Subcutaneous abdominal adipose tissue (tissue), 5 donors: Measurements from ENCODE around the gene KRT84.

Experiments used
- H3K27ac ChIP-seq: one replicate; pipeline ENCODE4 v1.7.0; 2013; ENCODE audit warnings: low read depth, mild to moderate bottlenecking, inconsistent platforms, low read length, moderate library complexity
- H3K27me3 ChIP-seq, 5 donors: one replicate each; pipeline ENCODE4 v1.7.0; 2013; ENCODE audit warnings: low read length in 5 of 5, inconsistent platforms in 1 of 5; ENCODE audit not compliant: control insufficient read depth in 5 of 5, insufficient read depth in 4 of 5
- H3K36me3 ChIP-seq, 5 donors: one replicate each; pipeline ENCODE4 v1.7.0; 2013; ENCODE audit warnings: low read length in 5 of 5; ENCODE audit not compliant: control insufficient read depth in 5 of 5, insufficient read depth in 5 of 5
- H3K4me1 ChIP-seq, 5 donors: one replicate each; pipeline ENCODE4 v1.7.0; 2013; ENCODE audit warnings: low read length in 5 of 5, mild to moderate bottlenecking in 3 of 5, moderate library complexity in 1 of 5; ENCODE audit not compliant: control insufficient read depth in 5 of 5, insufficient read depth in 5 of 5
- H3K4me3 ChIP-seq, 5 donors: one replicate each; pipeline ENCODE4 v1.7.0; 2013; ENCODE audit warnings: low read length in 5 of 5, low read depth in 1 of 5
- H3K9ac ChIP-seq, 5 donors: one replicate each; pipeline ENCODE4 v1.7.0; 2013; ENCODE audit warnings: low read length in 5 of 5, mild to moderate bottlenecking in 4 of 5, moderate library complexity in 3 of 5
- H3K9me3 ChIP-seq, 5 donors: one replicate each; pipeline ENCODE4 v1.7.0; 2013; ENCODE audit warnings: low read length in 5 of 5; ENCODE audit not compliant: control insufficient read depth in 5 of 5
- donor health status: healthy.
- donor health status: healthy.
- donor health status: healthy.
- donor health status: healthy.
- donor health status: healthy.

KRT84 gene

GRCh38 chr12:52390739-52391617 lies 5.5 kb upstream of the KRT84 start:
- H3K27ac ChIP-seq = no peak overlapping the region
- H3K9me3 ChIP-seq = no peaks in the 10 kb centered on the region
- H3K4me1 ChIP-seq = peaks cover 0 to 11% (median 8%) of the 10 kb centered on the region in 5 donors
- no peaks in the 10 kb centered on the region for H3K36me3 ChIP-seq
- H3K9ac ChIP-seq = no peak overlapping the region
- H3K27me3 ChIP-seq = peaks cover 0 to 9% (median 0%) of the 10 kb centered on the region in 5 donors
- H3K4me3 ChIP-seq = no peak overlapping the region

- peaks cover 0 to 9% (median 0%) of the 10 kb centered on the region in 5 donors for H3K27me3 ChIP-seq
- no peak overlapping the region for H3K27ac ChIP-seq
- H3K36me3 ChIP-seq = no peaks in the 10 kb centered on the region
- H3K9ac ChIP-seq = no peak overlapping the region
- H3K4me1 ChIP-seq = peaks cover 0 to 9% (median 8%) of the 10 kb centered on the region in 5 donors
- no peaks in the 10 kb centered on the region for H3K9me3 ChIP-seq
- no peak overlapping the region for H3K4me3 ChIP-seq
Measured at GRCh38 chr12:52389313-52390207, 4.1 kb upstream of the KRT84 start.

- H3K27ac ChIP-seq = no peak overlapping the region
- peaks cover 0 to 9% (median 0%) of the 10 kb centered on the region in 5 donors for H3K27me3 ChIP-seq
- no peaks in the 10 kb centered on the region for H3K36me3 ChIP-seq
- H3K4me1 ChIP-seq = peaks cover 0 to 9% (median 8%) of the 10 kb centered on the region in 5 donors
- no peak overlapping the region for H3K4me3 ChIP-seq
- H3K9ac ChIP-seq = no peak overlapping the region
- H3K9me3 ChIP-seq = no peaks in the 10 kb centered on the region
Measured at GRCh38 chr12:52387859-52388258, 2.4 kb upstream of the KRT84 start.

- Histone ChIP-seq H3K9me3 (no peaks in the 10 kb centered on the region), H3K9ac (no peak overlapping the region), H3K27ac (no peak overlapping the region), H3K27me3 (peaks cover 0 to 3% (median 0%) of the 10 kb centered on the region in 5 donors), H3K4me1 (no peaks in the 10 kb centered on the region), H3K36me3 (no peaks in the 10 kb centered on the region), H3K4me3 (no peak overlapping the region)
Measured at GRCh38 chr12:52383331-52383730, 2.1 kb downstream of the KRT84 start.

- no peaks in the 10 kb centered on the region for H3K4me1 ChIP-seq
- no peak overlapping the region for H3K27ac ChIP-seq
- H3K27me3 ChIP-seq = peaks cover 0 to 4% (median 1%) of the 10 kb centered on the region in 5 donors
- H3K4me3 ChIP-seq = no peak overlapping the region
- no peaks in the 10 kb centered on the region for H3K9me3 ChIP-seq
- H3K36me3 ChIP-seq = no peaks in the 10 kb centered on the region
- H3K9ac ChIP-seq = no peak overlapping the region
Measured at GRCh38 chr12:52382854-52383253, 2.6 kb downstream of the KRT84 start.

- Histone ChIP-seq H3K27me3 (peaks cover 0 to 8% (median 3%) of the 10 kb centered on the region in 5 donors), H3K9ac (no peak overlapping the region), H3K4me3 (no peak overlapping the region), H3K4me1 (no peaks in the 10 kb centered on the region), H3K36me3 (no peaks in the 10 kb centered on the region), H3K27ac (no peak overlapping the region), H3K9me3 (no peaks in the 10 kb centered on the region)
Measured at GRCh38 chr12:52381206-52381605, 4.2 kb downstream of the KRT84 start.

GRCh38 chr12:52380271-52380694 lies 5.2 kb downstream of the KRT84 start:
- Histone ChIP-seq H3K36me3 (no peaks in the 10 kb centered on the region), H3K27ac (no peak overlapping the region), H3K27me3 (peaks cover 0 to 11% (median 3%) of the 10 kb centered on the region in 5 donors), H3K9ac (no peak overlapping the region), H3K4me3 (no peak overlapping the region), H3K4me1 (no peaks in the 10 kb centered on the region), H3K9me3 (no peaks in the 10 kb centered on the region)

GRCh38 chr12:52379536-52379935 lies 5.9 kb downstream of the KRT84 start:
- no peaks in the 10 kb centered on the region for H3K4me1 ChIP-seq
- no peaks in the 10 kb centered on the region for H3K36me3 ChIP-seq
- H3K4me3 ChIP-seq = no peak overlapping the region
- H3K27ac ChIP-seq = no peak overlapping the region
- H3K9ac ChIP-seq = no peak overlapping the region
- no peaks in the 10 kb centered on the region for H3K9me3 ChIP-seq
- peaks cover 0 to 11% (median 3%) of the 10 kb centered on the region in 5 donors for H3K27me3 ChIP-seq

- H3K4me3 ChIP-seq = no peak overlapping the region
- no peaks in the 10 kb centered on the region for H3K4me1 ChIP-seq
- no peak overlapping the region for H3K9ac ChIP-seq
- H3K27me3 ChIP-seq = peaks cover 0 to 11% (median 3%) of the 10 kb centered on the region in 5 donors
- H3K27ac ChIP-seq = no peak overlapping the region
- no peaks in the 10 kb centered on the region for H3K36me3 ChIP-seq
- no peaks in the 10 kb centered on the region for H3K9me3 ChIP-seq
Measured at GRCh38 chr12:52378091-52378490, 7.4 kb downstream of the KRT84 start.

- no peak overlapping the region for H3K27ac ChIP-seq
- peaks cover 0 to 11% (median 3%) of the 10 kb centered on the region in 5 donors for H3K27me3 ChIP-seq
- no peak overlapping the region for H3K4me3 ChIP-seq
- H3K9me3 ChIP-seq = no peaks in the 10 kb centered on the region
- no peaks in the 10 kb centered on the region for H3K36me3 ChIP-seq
- peaks cover 0 to 2% (median under 1%) of the 10 kb centered on the region in 5 donors for H3K4me1 ChIP-seq
- no peak overlapping the region for H3K9ac ChIP-seq
Measured at GRCh38 chr12:52377266-52377665, 8.2 kb downstream of the KRT84 start.
